ENCODE results near the gene MGLL.

DNA sequence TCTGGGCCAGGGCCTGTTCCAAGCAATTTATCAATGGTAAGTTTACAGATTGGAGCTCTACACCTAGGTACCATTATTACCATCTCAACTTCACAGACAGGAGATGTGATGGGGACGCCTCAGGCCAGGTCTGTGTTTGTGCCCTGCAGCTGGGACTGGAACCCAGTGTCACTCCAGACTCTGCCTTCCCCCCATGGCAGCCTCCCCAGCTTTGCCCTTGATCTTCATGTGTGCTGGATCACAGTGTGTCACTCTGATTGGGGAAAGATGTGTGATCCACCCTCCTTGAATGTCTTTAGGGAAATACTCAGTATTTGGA, 59.6 kb downstream of the MGLL start:
- TF ChIP-seq, protein P1, sequence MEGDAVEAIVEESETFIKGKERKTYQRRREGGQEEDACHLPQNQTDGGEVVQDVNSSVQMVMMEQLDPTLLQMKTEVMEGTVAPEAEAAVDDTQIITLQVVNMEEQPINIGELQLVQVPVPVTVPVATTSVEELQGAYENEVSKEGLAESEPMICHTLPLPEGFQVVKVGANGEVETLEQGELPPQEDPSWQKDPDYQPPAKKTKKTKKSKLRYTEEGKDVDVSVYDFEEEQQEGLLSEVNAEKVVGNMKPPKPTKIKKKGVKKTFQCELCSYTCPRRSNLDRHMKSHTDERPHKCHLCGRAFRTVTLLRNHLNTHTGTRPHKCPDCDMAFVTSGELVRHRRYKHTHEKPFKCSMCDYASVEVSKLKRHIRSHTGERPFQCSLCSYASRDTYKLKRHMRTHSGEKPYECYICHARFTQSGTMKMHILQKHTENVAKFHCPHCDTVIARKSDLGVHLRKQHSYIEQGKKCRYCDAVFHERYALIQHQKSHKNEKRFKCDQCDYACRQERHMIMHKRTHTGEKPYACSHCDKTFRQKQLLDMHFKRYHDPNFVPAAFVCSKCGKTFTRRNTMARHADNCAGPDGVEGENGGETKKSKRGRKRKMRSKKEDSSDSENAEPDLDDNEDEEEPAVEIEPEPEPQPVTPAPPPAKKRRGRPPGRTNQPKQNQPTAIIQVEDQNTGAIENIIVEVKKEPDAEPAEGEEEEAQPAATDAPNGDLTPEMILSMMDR (IDR thresholded peaks at IDR 0.05; ENCODE audit: insufficient read depth, low read length, poor library complexity, severe bottlenecking): no peak
- no peak for TF ChIP-seq EZH2phosphoT487 (conservative IDR thresholded peaks at IDR 0.05; ENCODE audit: low read length)
